ENCODE data around the gene MAP4.

Gene MAP4

DNA sequence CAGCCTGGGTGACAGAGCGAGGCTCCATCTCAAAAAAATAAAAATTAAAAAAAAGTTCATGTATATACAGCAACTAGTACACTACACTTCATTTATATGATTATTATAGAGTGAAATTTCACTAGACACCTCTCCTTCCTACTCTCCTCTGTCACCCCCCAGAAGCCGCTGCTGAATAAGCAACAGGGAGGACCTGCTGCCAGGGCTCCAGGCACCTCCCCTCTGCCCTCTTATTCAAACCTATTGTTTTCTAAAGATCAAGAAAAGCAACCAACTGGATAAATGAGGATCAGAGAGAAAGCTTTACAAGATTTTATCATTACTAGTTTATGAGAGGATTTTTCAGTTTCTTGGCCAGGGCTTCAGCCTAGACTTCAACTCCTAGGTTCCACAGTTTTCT lies 141.8 kb downstream of the MAP4 start:
- no peaks in the 10 kb centered on the region for H3K27me3 ChIP-seq (ENCODE audit: low read depth, low read length)
- no peak overlapping the region for H3K27ac ChIP-seq (ENCODE audit: low read length)
- H3K9me3 ChIP-seq (ENCODE audit: control insufficient read depth in 1 of 2, low read length in 2 of 2), result no peaks in the 10 kb centered on the region
- peaks cover 51 to 59% of the 10 kb centered on the region in 2 donors for H3K36me3 ChIP-seq (ENCODE audit: control insufficient read depth in 1 of 2, insufficient read depth in 2 of 2, low read length in 2 of 2)
- peaks cover 0 to 3% of the 10 kb centered on the region in 2 donors for H3K4me1 ChIP-seq (ENCODE audit: control insufficient read depth in 1 of 2, insufficient read depth in 2 of 2, low read length in 2 of 2)
- H3K4me3 ChIP-seq (ENCODE audit: low read depth in 1 of 2, low read length in 2 of 2), result no peak overlapping the region

- Histone ChIP-seq H3K36me3 (ENCODE audit: control insufficient read depth in 1 of 2, insufficient read depth in 2 of 2, low read length in 2 of 2) (peaks cover 66 to 74% of the 10 kb centered on the region in 2 donors), H3K27me3 (ENCODE audit: low read depth, low read length) (no peaks in the 10 kb centered on the region), H3K4me3 (ENCODE audit: low read depth in 1 of 2, low read length in 2 of 2) (no peak overlapping the region), H3K4me1 (ENCODE audit: control insufficient read depth in 1 of 2, insufficient read depth in 2 of 2, low read length in 2 of 2) (no peaks in the 10 kb centered on the region), H3K27ac (ENCODE audit: low read length) (no peak overlapping the region), H3K9me3 (ENCODE audit: control insufficient read depth in 1 of 2, low read length in 2 of 2) (no peaks in the 10 kb centered on the region)
Observed at GRCh38 chr3:47872916-47873315, 143.3 kb downstream of the MAP4 start.

DNA sequence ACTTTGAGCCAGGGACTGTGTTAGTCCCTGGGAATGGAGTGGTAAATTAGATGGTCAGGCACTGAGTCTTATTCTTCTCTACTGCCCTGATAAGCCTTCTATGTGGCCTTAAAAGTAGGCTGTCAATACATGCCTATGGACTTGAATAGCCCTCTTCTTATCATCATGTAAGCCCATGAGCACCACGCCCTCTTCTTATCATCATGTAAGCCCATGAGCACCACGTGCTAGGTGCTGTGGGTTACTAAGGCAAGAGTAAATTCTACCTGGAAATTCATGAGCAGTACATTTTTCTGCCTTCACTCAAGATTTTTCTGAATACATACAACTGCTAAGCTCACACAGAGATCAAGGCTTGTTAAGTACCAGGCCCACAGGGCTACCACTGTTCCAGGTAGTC lies 144.8 kb downstream of the MAP4 start:
- no peak overlapping the region for H3K4me3 ChIP-seq (ENCODE audit: low read depth in 1 of 2, low read length in 2 of 2)
- peaks cover 73 to 83% of the 10 kb centered on the region in 2 donors for H3K36me3 ChIP-seq (ENCODE audit: control insufficient read depth in 1 of 2, insufficient read depth in 2 of 2, low read length in 2 of 2)
- H3K9me3 ChIP-seq (ENCODE audit: control insufficient read depth in 1 of 2, low read length in 2 of 2), result no peaks in the 10 kb centered on the region
- H3K4me1 ChIP-seq (ENCODE audit: control insufficient read depth in 1 of 2, insufficient read depth in 2 of 2, low read length in 2 of 2), result no peaks in the 10 kb centered on the region
- H3K27ac ChIP-seq (ENCODE audit: low read length), result no peak overlapping the region
- no peaks in the 10 kb centered on the region for H3K27me3 ChIP-seq (ENCODE audit: low read depth, low read length)

- Histone ChIP-seq H3K4me3 (ENCODE audit: low read depth in 1 of 2, low read length in 2 of 2) (no peak overlapping the region), H3K27ac (ENCODE audit: low read length) (no peak overlapping the region), H3K36me3 (ENCODE audit: control insufficient read depth in 1 of 2, insufficient read depth in 2 of 2, low read length in 2 of 2) (peaks cover 74 to 84% of the 10 kb centered on the region in 2 donors), H3K9me3 (ENCODE audit: control insufficient read depth in 1 of 2, low read length in 2 of 2) (no peaks in the 10 kb centered on the region), H3K4me1 (ENCODE audit: control insufficient read depth in 1 of 2, insufficient read depth in 2 of 2, low read length in 2 of 2) (no peaks in the 10 kb centered on the region), H3K27me3 (ENCODE audit: low read depth, low read length) (no peaks in the 10 kb centered on the region)
Observed at GRCh38 chr3:47870702-47871260, 145.4 kb downstream of the MAP4 start.

- Histone ChIP-seq H3K27me3 (ENCODE audit: low read depth, low read length) (no peaks in the 10 kb centered on the region), H3K4me1 (ENCODE audit: control insufficient read depth in 1 of 2, insufficient read depth in 2 of 2, low read length in 2 of 2) (no peaks in the 10 kb centered on the region), H3K4me3 (ENCODE audit: low read depth in 1 of 2, low read length in 2 of 2) (no peak overlapping the region), H3K36me3 (ENCODE audit: control insufficient read depth in 1 of 2, insufficient read depth in 2 of 2, low read length in 2 of 2) (peaks cover 77 to 84% of the 10 kb centered on the region in 2 donors), H3K27ac (ENCODE audit: low read length) (no peak overlapping the region), H3K9me3 (ENCODE audit: control insufficient read depth in 1 of 2, low read length in 2 of 2) (no peaks in the 10 kb centered on the region)
Observed at GRCh38 chr3:47870156-47870555, 146.1 kb downstream of the MAP4 start.

DNA sequence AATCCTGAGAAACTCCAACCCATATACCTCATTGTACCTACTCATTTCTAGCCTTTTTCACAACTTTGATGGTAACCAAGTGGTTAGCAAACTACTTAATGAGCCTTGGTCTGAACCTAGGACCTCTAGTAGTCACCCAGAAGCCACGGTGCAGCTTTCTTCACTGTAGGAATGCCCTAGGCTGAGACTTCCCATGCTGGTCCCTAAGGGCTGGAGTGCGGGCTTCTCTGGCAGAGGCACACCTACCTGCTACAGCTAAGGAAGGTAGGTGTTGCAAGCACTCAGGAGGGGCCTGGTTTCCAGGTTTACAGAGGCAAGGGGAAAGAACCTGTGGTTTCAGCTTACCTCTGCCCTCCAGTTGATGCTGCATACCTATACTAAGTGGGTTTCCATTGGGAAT lies 147.9 kb downstream of the MAP4 start:
- Histone ChIP-seq H3K27ac (ENCODE audit: low read length) (no peak overlapping the region), H3K36me3 (ENCODE audit: control insufficient read depth in 1 of 2, insufficient read depth in 2 of 2, low read length in 2 of 2) (peaks cover 75 to 80% of the 10 kb centered on the region in 2 donors), H3K27me3 (ENCODE audit: low read depth, low read length) (no peaks in the 10 kb centered on the region), H3K4me3 (ENCODE audit: low read depth in 1 of 2, low read length in 2 of 2) (no peak overlapping the region), H3K9me3 (ENCODE audit: control insufficient read depth in 1 of 2, low read length in 2 of 2) (no peaks in the 10 kb centered on the region), H3K4me1 (ENCODE audit: control insufficient read depth in 1 of 2, insufficient read depth in 2 of 2, low read length in 2 of 2) (no peaks in the 10 kb centered on the region)

GRCh38 chr3:47867451-47868044 lies 148.7 kb downstream of the MAP4 start:
- H3K4me1 ChIP-seq (ENCODE audit: control insufficient read depth in 1 of 2, insufficient read depth in 2 of 2, low read length in 2 of 2), result no peaks in the 10 kb centered on the region
- H3K36me3 ChIP-seq (ENCODE audit: control insufficient read depth in 1 of 2, insufficient read depth in 2 of 2, low read length in 2 of 2), result peaks cover 67 to 84% of the 10 kb centered on the region in 2 donors
- no peaks in the 10 kb centered on the region for H3K9me3 ChIP-seq (ENCODE audit: control insufficient read depth in 1 of 2, low read length in 2 of 2)
- no peaks in the 10 kb centered on the region for H3K27me3 ChIP-seq (ENCODE audit: low read depth, low read length)
- H3K27ac ChIP-seq (ENCODE audit: low read length), result no peak overlapping the region
- H3K4me3 ChIP-seq (ENCODE audit: low read depth in 1 of 2, low read length in 2 of 2), result no peak overlapping the region

DNA sequence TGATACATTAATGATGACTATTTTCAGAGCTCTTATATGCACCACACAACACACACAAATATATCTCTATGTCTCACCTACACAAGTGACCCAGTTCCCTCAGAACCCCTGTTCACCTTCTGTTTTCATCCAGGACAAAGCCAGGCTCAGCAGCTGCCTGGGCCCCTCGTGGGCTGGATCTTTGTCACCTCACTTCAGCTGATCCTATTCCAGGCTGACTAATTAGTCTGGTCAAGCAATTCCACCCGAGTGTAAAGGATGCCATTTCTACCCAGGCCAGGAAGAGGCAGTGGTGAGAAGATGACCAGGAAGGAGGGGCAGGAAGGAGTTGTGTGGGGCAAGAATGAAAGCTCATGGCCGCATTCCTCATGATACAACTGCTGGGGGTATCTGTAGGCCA lies 151.0 kb downstream of the MAP4 start:
- Histone ChIP-seq H3K36me3 (ENCODE audit: control insufficient read depth in 1 of 2, insufficient read depth in 2 of 2, low read length in 2 of 2) (peaks cover 48 to 70% of the 10 kb centered on the region in 2 donors), H3K4me1 (ENCODE audit: control insufficient read depth in 1 of 2, insufficient read depth in 2 of 2, low read length in 2 of 2) (no peaks in the 10 kb centered on the region), H3K9me3 (ENCODE audit: control insufficient read depth in 1 of 2, low read length in 2 of 2) (no peaks in the 10 kb centered on the region), H3K27me3 (ENCODE audit: low read depth, low read length) (no peaks in the 10 kb centered on the region), H3K27ac (ENCODE audit: low read length) (no peak overlapping the region), H3K4me3 (ENCODE audit: low read depth in 1 of 2, low read length in 2 of 2) (no peak overlapping the region)

DNA sequence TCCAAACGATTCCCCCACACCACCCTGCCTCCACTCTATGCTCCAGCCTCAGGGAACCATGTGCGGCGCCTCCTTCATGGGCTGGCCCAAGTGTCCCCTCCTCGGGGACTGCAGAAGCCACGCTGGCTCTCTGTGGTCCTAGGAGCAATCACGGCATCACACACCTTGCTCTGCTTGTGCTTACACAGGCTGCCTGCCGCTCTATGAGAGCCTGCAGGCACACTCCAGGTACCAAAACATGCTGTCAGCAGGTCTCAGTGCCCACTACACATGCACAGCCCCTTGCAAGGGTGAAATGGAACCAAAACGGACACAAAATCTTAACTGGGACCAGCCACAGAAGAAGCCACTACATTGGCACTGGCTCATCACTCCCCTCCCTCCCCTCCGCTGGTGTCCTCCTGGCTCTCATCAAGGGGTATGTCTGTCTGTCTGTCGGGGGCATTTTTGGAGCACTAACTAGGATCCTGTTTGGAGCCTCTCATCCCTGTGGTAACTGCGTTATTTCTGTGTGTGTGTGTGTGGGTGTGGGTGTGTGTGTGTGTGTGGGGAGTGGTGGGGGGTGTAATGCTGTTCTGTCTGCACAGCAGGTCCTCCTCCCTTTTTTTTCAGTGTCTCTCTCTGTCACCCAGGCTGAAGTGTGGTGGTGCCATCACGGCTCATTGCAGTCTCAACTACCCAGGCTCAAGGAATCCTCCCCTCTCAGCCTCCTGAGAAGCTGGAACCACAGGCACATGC lies 152.7 kb downstream of the MAP4 start:
- H3K4me1 ChIP-seq (ENCODE audit: control insufficient read depth in 1 of 2, insufficient read depth in 2 of 2, low read length in 2 of 2), result no peaks in the 10 kb centered on the region
- H3K27me3 ChIP-seq (ENCODE audit: low read depth, low read length), result no peaks in the 10 kb centered on the region
- H3K36me3 ChIP-seq (ENCODE audit: control insufficient read depth in 1 of 2, insufficient read depth in 2 of 2, low read length in 2 of 2), result peaks cover 32 to 65% of the 10 kb centered on the region in 2 donors
- no peak overlapping the region for H3K4me3 ChIP-seq (ENCODE audit: low read depth in 1 of 2, low read length in 2 of 2)
- H3K9me3 ChIP-seq (ENCODE audit: control insufficient read depth in 1 of 2, low read length in 2 of 2), result no peaks in the 10 kb centered on the region
- no peak overlapping the region for H3K27ac ChIP-seq (ENCODE audit: low read length)

DNA sequence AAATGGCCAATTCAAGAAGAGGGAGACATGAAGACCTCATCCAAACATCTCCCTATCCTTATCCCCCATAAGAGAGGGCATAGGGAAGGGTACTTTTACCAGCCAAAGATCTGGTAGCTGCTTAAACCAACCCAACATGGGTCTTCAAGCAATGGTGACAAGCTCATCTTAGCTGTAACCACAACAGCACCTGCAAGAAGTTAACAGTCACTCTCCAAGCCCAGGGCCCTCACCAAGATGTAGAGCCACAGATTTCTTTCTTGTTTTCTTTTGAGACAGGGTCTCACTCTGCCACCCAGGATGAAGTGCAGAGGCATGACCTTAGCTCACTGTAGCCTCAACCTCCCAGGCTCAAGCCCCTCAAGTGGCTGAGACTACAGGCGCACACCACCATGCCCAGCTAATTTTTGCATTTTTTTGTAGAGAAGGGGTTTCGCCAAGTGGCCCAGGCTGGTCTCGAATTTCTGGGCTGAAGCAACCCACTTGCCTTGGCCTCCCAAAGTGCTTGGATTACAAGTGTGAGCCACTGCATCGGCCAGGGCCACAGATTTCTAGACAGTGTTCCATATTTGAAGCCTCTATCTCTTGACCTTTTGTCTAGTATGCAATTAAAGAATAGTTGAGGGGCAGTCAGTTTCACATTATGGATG lies 156.1 kb downstream of the MAP4 start:
- Histone ChIP-seq H3K4me3 (ENCODE audit: low read depth in 1 of 2, low read length in 2 of 2) (no peak overlapping the region), H3K9me3 (ENCODE audit: control insufficient read depth in 1 of 2, low read length in 2 of 2) (no peaks in the 10 kb centered on the region), H3K27me3 (ENCODE audit: low read depth, low read length) (no peaks in the 10 kb centered on the region), H3K4me1 (ENCODE audit: control insufficient read depth in 1 of 2, insufficient read depth in 2 of 2, low read length in 2 of 2) (no peaks in the 10 kb centered on the region), H3K27ac (ENCODE audit: low read length) (no peak overlapping the region), H3K36me3 (ENCODE audit: control insufficient read depth in 1 of 2, insufficient read depth in 2 of 2, low read length in 2 of 2) (peaks cover 23 to 67% of the 10 kb centered on the region in 2 donors)

- Histone ChIP-seq H3K27me3 (ENCODE audit: low read depth, low read length) (no peaks in the 10 kb centered on the region), H3K4me1 (ENCODE audit: control insufficient read depth in 1 of 2, insufficient read depth in 2 of 2, low read length in 2 of 2) (no peaks in the 10 kb centered on the region), H3K36me3 (ENCODE audit: control insufficient read depth in 1 of 2, insufficient read depth in 2 of 2, low read length in 2 of 2) (peaks cover 28 to 77% of the 10 kb centered on the region in 2 donors), H3K27ac (ENCODE audit: low read length) (no peak overlapping the region), H3K4me3 (ENCODE audit: low read depth in 1 of 2, low read length in 2 of 2) (no peak overlapping the region), H3K9me3 (ENCODE audit: control insufficient read depth in 1 of 2, low read length in 2 of 2) (no peaks in the 10 kb centered on the region)
Observed at GRCh38 chr3:47857151-47857550, 159.1 kb downstream of the MAP4 start.

All from muscle layer of duodenum (tissue), 2 donors.